HTR-8/SVneo (cell line): Measurements from ENCODE around the gene TNIK.

Experiments
- DNase-seq: peaks from one replicate; pipeline ENCODE4 v3.0.0; 2011; ENCODE audit warnings: low spot score, mixed read lengths; ENCODE audit not compliant: insufficient read length
- FAIRE-seq: peaks from 2 replicates; lab custom pipeline; 2011; peaks lifted over from hg19 to GRCh38; lab: Jason Lieb, UNC

TNIK gene

DNA sequence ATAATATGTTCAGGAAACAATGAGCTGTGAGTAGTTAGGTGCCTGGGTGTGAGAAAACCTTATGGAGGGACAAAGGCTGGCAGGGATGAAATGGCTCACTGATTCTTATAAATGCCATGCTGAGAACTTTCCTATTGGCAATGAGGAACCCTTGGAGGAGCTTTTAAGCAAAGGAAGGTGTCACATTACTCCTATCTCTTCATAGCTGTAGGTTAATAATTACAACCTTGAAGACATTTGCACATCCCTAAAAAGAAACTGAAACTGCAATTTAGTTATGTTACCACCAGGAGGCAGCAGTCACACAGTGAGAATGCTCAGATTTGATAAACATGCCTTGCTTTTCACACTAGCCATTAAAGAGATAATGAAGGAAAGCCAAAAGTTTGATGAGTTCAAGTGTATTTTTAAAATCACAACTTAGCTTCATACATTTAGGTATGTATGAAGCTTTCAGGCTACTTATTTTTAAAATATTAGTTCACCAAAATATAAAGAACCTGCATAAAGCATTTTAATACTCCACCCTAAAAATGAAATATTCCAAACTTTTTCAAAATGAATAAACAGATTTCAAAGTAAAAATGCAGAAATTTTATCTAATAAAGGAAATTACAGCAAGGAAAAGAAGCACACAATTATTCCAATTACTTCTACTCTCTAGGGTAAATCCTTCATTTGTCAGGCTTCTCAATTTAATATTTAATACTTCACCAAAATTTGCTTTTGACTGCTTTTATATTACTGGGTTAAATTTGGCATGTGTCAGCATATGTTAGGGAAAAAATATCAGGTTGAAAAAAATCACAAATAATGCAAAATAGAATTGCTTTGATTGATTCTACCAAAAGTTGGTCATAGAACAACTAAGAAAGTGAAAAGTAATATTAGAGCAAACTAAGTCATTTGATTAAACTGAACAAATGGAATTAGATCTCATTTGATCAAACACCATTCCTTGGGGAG, 296.8 kb downstream of the TNIK start:
- DNase-seq, result no peak
- no peak for FAIRE-seq

GRCh38 chr3:171160325-171160724, 299.9 kb downstream of the TNIK start:
- no peak for DNase-seq
- FAIRE-seq, result no peak

- DNase-seq, result no peak
- FAIRE-seq, result no peak
These were observed 300.4 kb downstream of the TNIK start for GRCh38 chr3:171159822-171160157.

- FAIRE-seq, result no peak
These were observed 301.0 kb downstream of the TNIK start for GRCh38 chr3:171159024-171159821.

GRCh38 chr3:171157980-171158379, 302.2 kb downstream of the TNIK start:
- no peak for DNase-seq
- FAIRE-seq, result no peak

More at GRCh38 chr3:171159024-171159821, 301.0 kb downstream of the TNIK start:
- DNase-seq, result no peak

DNA sequence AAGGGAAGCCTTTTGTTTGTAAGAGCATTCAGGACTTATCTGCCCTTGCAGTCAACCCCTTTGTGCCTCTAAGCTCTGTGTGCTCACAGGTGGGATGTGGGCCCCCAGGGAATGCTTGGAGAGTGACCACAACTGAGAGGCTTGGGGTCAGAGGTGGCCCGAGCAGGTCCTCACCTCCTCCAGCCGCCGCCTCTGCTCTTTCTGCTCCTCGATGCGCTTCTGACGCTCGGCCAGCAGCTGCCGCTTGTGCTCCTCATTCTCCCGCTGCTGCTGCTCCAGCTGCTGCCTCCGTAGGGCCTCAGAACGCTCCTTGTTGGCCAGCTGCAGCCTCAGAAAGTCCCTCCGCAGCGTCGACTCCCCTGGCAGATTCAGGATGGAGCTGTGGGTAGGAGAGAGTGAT, 302.9 kb downstream of the TNIK start:
- FAIRE-seq (no peak), DNase-seq (no peak)

DNA sequence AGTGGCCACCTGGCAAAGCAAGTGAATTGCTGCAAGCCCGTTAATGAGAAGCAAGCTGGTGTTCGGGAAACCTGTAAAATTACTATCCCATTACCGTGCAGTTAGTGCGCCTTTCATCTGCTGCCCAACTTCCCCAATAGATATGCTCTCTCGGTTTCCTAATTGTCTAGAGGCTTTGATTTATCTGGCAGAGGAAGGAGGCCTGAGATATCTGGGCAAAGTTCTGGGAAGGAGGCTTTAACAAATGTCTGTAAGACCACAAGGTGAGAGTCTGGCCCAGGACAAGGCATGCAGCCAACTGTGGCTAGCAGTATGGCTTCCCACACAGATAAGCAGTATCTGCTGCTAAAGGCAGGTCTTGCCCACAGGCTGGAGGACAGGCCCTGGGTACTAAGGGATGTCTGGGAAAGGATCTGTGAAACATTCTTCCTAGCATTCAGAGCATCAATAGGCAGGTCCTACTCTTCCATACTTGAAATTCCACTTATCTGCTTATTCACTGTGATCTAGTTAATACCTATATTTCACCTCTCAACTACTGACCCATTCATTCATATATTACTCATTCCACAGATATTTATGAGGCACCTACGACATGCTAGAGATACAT, 303.7 kb downstream of the TNIK start:
- DNase-seq (no peak), FAIRE-seq (no peak)

DNA sequence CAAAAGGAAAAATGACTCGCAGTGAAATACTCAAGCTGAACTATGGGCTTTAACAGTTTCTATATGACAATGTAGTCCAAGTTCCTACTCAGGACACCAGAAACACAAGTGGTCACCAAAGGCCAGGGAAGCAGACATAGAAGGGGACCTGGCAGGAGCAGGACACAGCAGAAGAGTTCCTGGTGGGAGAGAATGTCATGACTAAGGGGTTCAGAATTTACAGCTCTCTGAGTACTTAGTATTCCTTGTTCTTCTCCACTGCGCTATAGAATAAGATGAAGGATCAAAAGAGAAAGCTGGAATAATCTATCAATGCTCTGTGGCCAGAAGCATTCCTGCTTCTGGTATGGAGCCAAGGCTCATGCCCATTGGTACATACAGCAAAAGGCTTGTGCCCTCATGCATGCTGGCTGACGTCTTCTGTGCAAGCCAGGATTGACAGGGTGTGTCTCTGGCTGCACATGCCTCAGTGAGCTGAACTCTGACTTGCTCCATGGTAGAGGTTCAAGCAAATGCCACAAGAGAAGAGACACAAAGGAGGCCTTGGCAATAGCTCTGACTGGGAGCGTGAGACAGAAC, 305.0 kb downstream of the TNIK start:
- DNase-seq, result no peak
- no peak for FAIRE-seq

- DNase-seq (no peak), FAIRE-seq (no peak)
These were observed 309.3 kb downstream of the TNIK start for GRCh38 chr3:171150945-171151344.

- DNase-seq (no peak), FAIRE-seq (no peak)
These were observed 310.6 kb downstream of the TNIK start for GRCh38 chr3:171149526-171150116.

GRCh38 chr3:171145798-171146197, 314.4 kb downstream of the TNIK start:
- FAIRE-seq (no peak), DNase-seq (no peak)

- FAIRE-seq, result no peak
These were observed 317.2 kb downstream of the TNIK start for GRCh38 chr3:171142985-171143384.

DNA sequence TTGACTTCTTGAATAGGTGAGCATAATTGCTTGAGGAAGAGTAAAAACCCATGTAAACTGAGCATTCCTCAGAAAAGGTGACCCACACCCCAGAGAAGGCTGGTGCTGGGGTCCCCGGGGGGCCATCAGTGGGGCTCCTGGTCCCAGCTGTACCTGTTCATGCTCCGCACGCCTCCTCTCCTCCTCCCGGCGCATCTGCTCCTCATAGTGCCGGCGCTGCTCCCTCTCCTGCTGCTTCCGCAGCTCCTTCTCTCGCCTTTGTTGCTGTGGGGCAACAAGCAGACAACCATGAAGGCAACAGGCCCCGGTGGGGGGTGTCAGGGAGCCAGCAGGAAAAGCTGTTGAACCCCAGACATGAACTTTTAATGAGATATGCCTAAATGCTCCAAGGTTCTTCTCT, 320.0 kb downstream of the TNIK start:
- FAIRE-seq (no peak), DNase-seq (no peak)

More at GRCh38 chr3:171142985-171143384, 317.2 kb downstream of the TNIK start:
- DNase-seq, result no peak

GRCh38 chr3:171138027-171138426, 322.2 kb downstream of the TNIK start:
- DNase-seq, result no peak
- FAIRE-seq, result no peak

DNA sequence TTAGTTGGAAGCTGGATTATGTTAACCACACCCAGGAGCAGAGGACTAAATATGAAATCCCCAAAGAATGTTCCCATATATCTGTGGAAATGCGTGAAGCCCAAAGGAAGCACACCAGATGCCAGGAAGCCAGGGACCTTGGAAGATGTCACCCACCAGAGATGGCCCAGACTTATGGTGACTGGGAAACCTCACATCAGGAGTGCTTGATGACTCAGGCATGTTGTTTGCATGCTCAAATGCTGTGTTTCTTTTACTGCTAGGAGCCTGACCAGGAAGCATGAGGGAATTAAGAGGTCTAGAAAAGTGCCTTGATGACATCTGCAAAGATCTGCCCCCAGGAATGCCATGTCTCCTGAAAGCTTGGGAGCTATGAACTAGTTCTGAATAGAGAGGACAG, 324.7 kb downstream of the TNIK start:
- DNase-seq (no peak), FAIRE-seq (no peak)

GRCh38 chr3:171133796-171134569, 326.2 kb downstream of the TNIK start:
- no peak for DNase-seq
- FAIRE-seq, result no peak

- DNase-seq (no peak), FAIRE-seq (no peak)
These were observed 326.9 kb downstream of the TNIK start for GRCh38 chr3:171133337-171133736.

- DNase-seq, result peak; percentile 40
- FAIRE-seq, result no peak
These were observed 327.3 kb downstream of the TNIK start for GRCh38 chr3:171132873-171133272.

- no peak for FAIRE-seq
- DNase-seq, result no peak
These were observed 330.4 kb downstream of the TNIK start for GRCh38 chr3:171129827-171130226.
